Chondrocyte (in vitro differentiated cells): Measurements from ENCODE around the gene ATG3. TPM values are rescaled to one million over a fixed set of nuclear protein-coding genes. Genes with fewer than 3 reads are reported as not detected.
A peak's percentile ranks its signal among the peaks of the same experiment; 100 is the strongest.

Experiments used
- DNase-seq: peaks from one replicate; pipeline ENCODE4 v3.0.0; 2021; ENCODE audit warnings: mixed read lengths, low spot score
- H3K27ac Mint-ChIP-seq: one replicate; pipeline ENCODE4 v1.8.0; 2021; ENCODE audit warnings: mild to moderate bottlenecking, moderate library complexity, mixed read lengths; ENCODE audit not compliant: unreplicated experiment
- H3K27me3 Mint-ChIP-seq: 2 replicates; pipeline ENCODE4 v1.8.0; 2021; ENCODE audit warnings: low read depth, mixed read lengths
- H3K36me3 Mint-ChIP-seq: 2 replicates; pipeline ENCODE4 v1.8.0; 2021; ENCODE audit warnings: low read depth, mixed read lengths
- H3K4me1 Mint-ChIP-seq: 2 replicates; pipeline ENCODE4 v1.8.0; 2021; ENCODE audit warnings: low read depth, mild to moderate bottlenecking, mixed read lengths
- H3K4me3 Mint-ChIP-seq: one replicate; pipeline ENCODE4 v1.8.0; 2021; ENCODE audit warnings: mild to moderate bottlenecking, moderate library complexity, mixed read lengths; ENCODE audit not compliant: unreplicated experiment
- H3K9me3 Mint-ChIP-seq: 2 replicates; pipeline ENCODE4 v1.8.0; 2021; ENCODE audit warnings: low read depth, mixed read lengths
- CTCF ChIP-seq: fragments of 200-600 bp; sonication (generic); IDR thresholded peaks from 2 replicates; pipeline ENCODE4 v1.5.0; 2021; ENCODE audit warnings: antibody characterized with exemption, mild to moderate bottlenecking, moderate library complexity
- long read RNA-seq: library from polyadenylated mRNA; stranded (forward); transcript quantifications from one replicate; pipeline ENCODE4 v2.0.0, GENCODE V29; 2021
- total RNA-seq: library from RNA; stranded (reverse); gene quantifications from 3 replicates; pipeline ENCODE4 v1.2.1, GENCODE V29; 2021

Gene ATG3
- 41.2 to 48.7 TPM (median 42.7 TPM) in 3 replicates for total RNA-seq
- long read RNA-seq, transcript ATG3-201 (12 exons, 1,570 nt) = major isoform, 74 of 87 reads
- long read RNA-seq, partial matches to known transcripts = 7 of 87 reads
- long read RNA-seq, other reads (novel, unspliced or antisense) = 4 of 87 reads

- Mint-ChIP-seq H3K4me1 (peaks cover 27% of the 10 kb centered on the region), H3K4me3 (peak within 1 kb of the TSS; percentile 88), H3K27me3 (no peaks in the 10 kb centered on the region), H3K9me3 (no peaks in the 10 kb centered on the region), H3K27ac (peak within 1 kb of the TSS; percentile 99), H3K36me3 (peaks cover 6% of the 10 kb centered on the region)
- TF ChIP-seq CTCF = no peak
- DNase-seq = peak; percentile 98
Observed at GRCh38 chr3:112561734-112562529, at the start of gene ATG3, which contains the start of gene SLC35A5. TSS of gene ATG3 (minus strand) at chr3:112561962. CDS start at chr3:112561528, 434 bp downstream. TSS of gene SLC35A5 (plus strand) at chr3:112562045. CDS start at chr3:112563404, 1,359 bp downstream.

- Mint-ChIP-seq H3K4me3 (no peak overlapping the region), H3K27me3 (no peaks in the 10 kb centered on the region), H3K27ac (peak overlapping the region; percentile 33), H3K9me3 (no peaks in the 10 kb centered on the region), H3K4me1 (peaks cover 26% of the 10 kb centered on the region), H3K36me3 (peaks cover 48% of the 10 kb centered on the region)
- no peak for DNase-seq
- no peak for TF ChIP-seq CTCF
Observed at GRCh38 chr3:112610121-112610520, 48.4 kb upstream of the ATG3 start.

- no peak overlapping the region for H3K4me3 Mint-ChIP-seq
- TF ChIP-seq CTCF = no peak
- peak overlapping the region; percentile 57 for H3K27ac Mint-ChIP-seq
- H3K27me3 Mint-ChIP-seq = no peaks in the 10 kb centered on the region
- H3K9me3 Mint-ChIP-seq = no peaks in the 10 kb centered on the region
- peaks cover 40% of the 10 kb centered on the region for H3K36me3 Mint-ChIP-seq
- DNase-seq = no peak
- H3K4me1 Mint-ChIP-seq = peaks cover 42% of the 10 kb centered on the region
Observed at GRCh38 chr3:112607863-112608262, 46.1 kb upstream of the ATG3 start.

GRCh38 chr3:112606098-112606497, 44.3 kb upstream of the ATG3 start:
- Mint-ChIP-seq H3K4me3 (no peak overlapping the region), H3K4me1 (peaks cover 33% of the 10 kb centered on the region), H3K36me3 (peaks cover 43% of the 10 kb centered on the region), H3K27ac (peak overlapping the region; percentile 93), H3K9me3 (no peaks in the 10 kb centered on the region), H3K27me3 (no peaks in the 10 kb centered on the region)
- no peak for TF ChIP-seq CTCF
- no peak for DNase-seq

DNA sequence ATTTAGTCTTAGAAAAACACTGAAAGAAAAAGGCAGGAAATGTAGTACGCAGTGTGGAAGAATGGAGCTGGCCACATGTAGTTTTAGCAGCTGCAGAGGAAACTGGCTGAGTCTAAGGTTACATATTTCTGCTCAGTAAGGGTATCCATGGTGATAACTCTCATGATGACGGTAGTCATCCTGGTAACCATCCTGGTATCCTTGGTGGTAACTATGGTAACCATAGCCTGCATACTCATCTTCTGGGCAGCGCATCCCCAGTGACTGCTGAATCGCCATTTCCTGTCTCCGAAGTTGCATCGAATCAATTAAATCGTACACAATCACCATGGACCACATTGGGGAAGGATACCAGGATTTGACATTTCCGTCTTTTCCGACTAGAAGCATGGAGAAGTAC, 43.5 kb upstream of the ATG3 start:
- Mint-ChIP-seq H3K9me3 (no peaks in the 10 kb centered on the region), H3K4me1 (peaks cover 33% of the 10 kb centered on the region), H3K27me3 (no peaks in the 10 kb centered on the region), H3K27ac (peak overlapping the region; percentile 93), H3K36me3 (peaks cover 43% of the 10 kb centered on the region), H3K4me3 (no peak overlapping the region)
- DNase-seq = no peak
- TF ChIP-seq CTCF = no peak
